GM21737 (cell line): Measurements from ENCODE around the gene FHOD3.
A peak's percentile ranks its signal among the peaks of the same experiment; 100 is the strongest.

ENCODE experiments used
- ATAC-seq: cut with Tn5 transposase; IDR thresholded peaks from one replicate; pipeline ENCODE4 v1.9.1; 2021; ENCODE audit warnings: mild to moderate bottlenecking, moderate library complexity; ENCODE audit not compliant: unreplicated experiment

The FHOD3 gene

GRCh38 chr18:36295880-36296301, 1.6 kb upstream of the FHOD3 start:
- ATAC-seq: no peak

GRCh38 chr18:36296650-36297416, 680 bp upstream of the FHOD3 start:
- peak; percentile 13 for ATAC-seq

- no peak for ATAC-seq
These were observed 721 bp downstream of the FHOD3 start for GRCh38 chr18:36298126-36298741.

GRCh38 chr18:36299015-36299414, 1.5 kb downstream of the FHOD3 start:
- ATAC-seq: no peak

GRCh38 chr18:36300211-36300610, 2.7 kb downstream of the FHOD3 start:
- ATAC-seq: no peak

GRCh38 chr18:36301884-36302283, 4.4 kb downstream of the FHOD3 start:
- no peak for ATAC-seq

- no peak for ATAC-seq
These were observed 5.2 kb downstream of the FHOD3 start for GRCh38 chr18:36302676-36303075.

- no peak for ATAC-seq
These were observed 5.8 kb downstream of the FHOD3 start for GRCh38 chr18:36303211-36303844.

GRCh38 chr18:36304723-36305122, 7.2 kb downstream of the FHOD3 start:
- no peak for ATAC-seq

GRCh38 chr18:36305375-36305774, 7.9 kb downstream of the FHOD3 start:
- ATAC-seq: no peak

- no peak for ATAC-seq
These were observed 10.0 kb downstream of the FHOD3 start for GRCh38 chr18:36307513-36307912.

GRCh38 chr18:36308711-36309435, 11.4 kb downstream of the FHOD3 start:
- no peak for ATAC-seq

- ATAC-seq: no peak
These were observed 12.2 kb downstream of the FHOD3 start for GRCh38 chr18:36309436-36310391.

GRCh38 chr18:36311026-36311570, 13.6 kb downstream of the FHOD3 start:
- ATAC-seq: no peak

GRCh38 chr18:36312806-36313395, 15.4 kb downstream of the FHOD3 start:
- ATAC-seq: no peak

- ATAC-seq: no peak
These were observed 16.6 kb downstream of the FHOD3 start for GRCh38 chr18:36314098-36314497.

GRCh38 chr18:36314754-36315153, 17.2 kb downstream of the FHOD3 start:
- ATAC-seq: no peak

GRCh38 chr18:36315736-36316135, 18.2 kb downstream of the FHOD3 start:
- ATAC-seq: no peak

GRCh38 chr18:36316246-36316645, 18.7 kb downstream of the FHOD3 start:
- no peak for ATAC-seq
